PC-3 (cell line): ENCODE data around the gene ASCL5. TPM values are rescaled to one million over a fixed set of nuclear protein-coding genes. Genes with fewer than 3 reads are reported as not detected.

Experiments used
- ATAC-seq: fragments of 200-7000 bp; cut with Tn5 transposase; 2 replicates; pipeline ENCODE4 v1.9.1; 2020; ENCODE audit warnings: mild to moderate bottlenecking, moderate library complexity
- BruUV-seq: library from RNA; stranded (reverse); fragments of 400-500 nt; replicated peaks from 2 replicates; lab custom pipeline; 2021; lab: Mats Ljungman, UMichigan
- CTCF ChIA-PET: fragments of 300-600 bp; sonication (Branson Sonifier 250); formaldehyde crosslinking; loops from one replicate; lab custom pipeline; 2022; ENCODE audit warnings: antibody characterized with exemption; lab: Charles Lee
- POLR2A ChIA-PET: fragments of 300-600 bp; sonication (Branson Sonifier 250); formaldehyde crosslinking; loops from one replicate; lab custom pipeline; 2022; ENCODE audit warnings: antibody characterized with exemption; ENCODE audit not compliant: unreplicated experiment; lab: Charles Lee
- DNase-seq: peaks from one replicate; pipeline ENCODE4 v3.0.0-alpha.2; 2015
- H2AFZ ChIP-seq: fragments of 300-600 bp; sonication (generic); 2 replicates; pipeline ENCODE4 v1.6.0; 2016; ENCODE audit warnings: antibody characterized with exemption, low read length
- H3F3A ChIP-seq: fragments of 300-600 bp; sonication (generic); one replicate; pipeline ENCODE4 v1.6.0; 2017; ENCODE audit warnings: antibody characterized with exemption, low read length, control low read depth, mild to moderate bottlenecking; ENCODE audit not compliant: unreplicated experiment
- H3K27ac ChIP-seq: fragments of 300-600 bp; sonication (generic); 2 replicates; pipeline ENCODE4 v1.5.1; 2016; ENCODE audit warnings: mild to moderate bottlenecking, low read length
- H3K27me3 ChIP-seq: fragments of 300-600 bp; sonication (generic); 2 replicates; pipeline ENCODE4 v1.6.1; 2016; ENCODE audit warnings: low read length, mixed read lengths
- H3K36me3 ChIP-seq: fragments of 300-600 bp; sonication (generic); 2 replicates; pipeline ENCODE4 v1.6.1; 2016; ENCODE audit warnings: low read depth, mixed run types, low read length, mixed read lengths
- H3K4me1 ChIP-seq: fragments of 300-600 bp; sonication (generic); 2 replicates; pipeline ENCODE4 v1.5.1; 2016; ENCODE audit warnings: low read length; ENCODE audit not compliant: insufficient read depth
- H3K4me2 ChIP-seq: fragments of 300-600 bp; sonication (generic); 2 replicates; pipeline ENCODE4 v1.6.0; 2016; ENCODE audit warnings: low read length
- H3K4me3 ChIP-seq: fragments of 300-600 bp; sonication (generic); 2 replicates; pipeline ENCODE4 v1.5.1; 2016; ENCODE audit warnings: mild to moderate bottlenecking, low read length, mixed read lengths
- H3K79me2 ChIP-seq: fragments of 300-600 bp; sonication (generic); 2 replicates; pipeline ENCODE4 v1.6.1; 2017; ENCODE audit warnings: low read length, mixed read lengths
- H3K9ac ChIP-seq: fragments of 300-600 bp; sonication (generic); 2 replicates; pipeline ENCODE4 v1.6.0; 2016; ENCODE audit warnings: mild to moderate bottlenecking, low read length
- H3K9me2 ChIP-seq: fragments of 300-600 bp; sonication (generic); replicated peaks from 2 replicates; pipeline ENCODE4 v1.6.1; 2016; ENCODE audit warnings: mixed run types, low read length, mixed read lengths
- H3K9me3 ChIP-seq: fragments of 300-600 bp; sonication (generic); 2 replicates; pipeline ENCODE4 v1.6.1; 2016; ENCODE audit warnings: low read length, mixed read lengths
- H4K20me1 ChIP-seq: fragments of 300-600 bp; sonication (generic); 2 replicates; pipeline ENCODE4 v1.6.1; 2016; ENCODE audit warnings: low read length, mixed read lengths
- EZH2 ChIP-seq: fragments of 300-600 bp; sonication (generic); IDR thresholded peaks from one replicate; pipeline ENCODE4 v1.6.1; 2017; ENCODE audit warnings: antibody characterized with exemption, mild to moderate bottlenecking, low read length; ENCODE audit not compliant: unreplicated experiment
- EZH2phosphoT487 ChIP-seq: fragments of 300-600 bp; sonication (generic); IDR thresholded peaks from 2 replicates; pipeline ENCODE4 v1.6.1; 2018; ENCODE audit warnings: mild to moderate bottlenecking, antibody characterized with exemption, low read length, borderline replicate concordance
- intact Hi-C: fragments of 100-400 bp; cut with micrococcal nuclease; formaldehyde crosslinking; loops from 2 replicates; pipeline ENCODE4 v1.9.0; 2023
- total RNA-seq: library from RNA; depleted of rRNA; stranded (reverse); fragments of >200 nt; gene quantifications from 2 replicates; pipeline ENCODE4 v1.2.3, GENCODE V29; 2014
- TF ChIP-seq, protein P1 (sequence below): fragments of 300-600 bp; sonication (generic); conservative IDR thresholded peaks from 2 replicates; pipeline ENCODE4 v1.5.1; 2017; ENCODE audit warnings: antibody characterized with exemption, low read depth, mild to moderate bottlenecking, low read length

Gene ASCL5
- total RNA-seq, 1 experiment from 2014 or later = 3.1 TPM

DNA sequence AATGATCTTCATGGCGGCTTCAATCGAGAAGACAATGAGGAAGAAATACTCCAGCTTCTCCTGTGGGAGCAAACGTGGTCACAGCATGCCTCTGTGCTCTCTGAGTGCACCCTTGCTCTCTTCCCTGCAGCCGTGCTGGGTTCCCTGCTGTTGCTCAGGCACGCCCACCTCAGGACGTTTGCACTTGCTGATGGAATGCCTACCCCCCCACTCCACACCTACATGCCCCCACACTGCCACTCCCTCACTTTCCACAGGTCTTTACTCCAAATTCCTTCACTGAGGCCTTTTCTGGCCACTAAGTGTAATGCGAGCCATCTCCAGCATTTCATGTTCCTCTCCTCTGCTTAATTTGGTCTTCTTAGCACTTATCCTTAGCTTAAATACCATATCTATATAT lies 33.0 kb downstream of the ASCL5 start:
- intact Hi-C loops = no loop called here
- H3K4me1 ChIP-seq = no peaks in the 10 kb centered on the region
- no peaks in the 10 kb centered on the region for H3F3A ChIP-seq
- H3K27me3 ChIP-seq = peaks cover 66% of the 10 kb centered on the region
- no peak for DNase-seq
- H3K9me2 ChIP-seq = no peaks in the 10 kb centered on the region
- H3K9ac ChIP-seq = no peak overlapping the region
- no peaks in the 10 kb centered on the region for H3K79me2 ChIP-seq
- POLR2A ChIA-PET = no interaction called here
- no peak overlapping the region for H3K27ac ChIP-seq
- CTCF ChIA-PET = no interaction called here
- TF ChIP-seq EZH2phosphoT487 = no peak
- TF ChIP-seq, protein P1, sequence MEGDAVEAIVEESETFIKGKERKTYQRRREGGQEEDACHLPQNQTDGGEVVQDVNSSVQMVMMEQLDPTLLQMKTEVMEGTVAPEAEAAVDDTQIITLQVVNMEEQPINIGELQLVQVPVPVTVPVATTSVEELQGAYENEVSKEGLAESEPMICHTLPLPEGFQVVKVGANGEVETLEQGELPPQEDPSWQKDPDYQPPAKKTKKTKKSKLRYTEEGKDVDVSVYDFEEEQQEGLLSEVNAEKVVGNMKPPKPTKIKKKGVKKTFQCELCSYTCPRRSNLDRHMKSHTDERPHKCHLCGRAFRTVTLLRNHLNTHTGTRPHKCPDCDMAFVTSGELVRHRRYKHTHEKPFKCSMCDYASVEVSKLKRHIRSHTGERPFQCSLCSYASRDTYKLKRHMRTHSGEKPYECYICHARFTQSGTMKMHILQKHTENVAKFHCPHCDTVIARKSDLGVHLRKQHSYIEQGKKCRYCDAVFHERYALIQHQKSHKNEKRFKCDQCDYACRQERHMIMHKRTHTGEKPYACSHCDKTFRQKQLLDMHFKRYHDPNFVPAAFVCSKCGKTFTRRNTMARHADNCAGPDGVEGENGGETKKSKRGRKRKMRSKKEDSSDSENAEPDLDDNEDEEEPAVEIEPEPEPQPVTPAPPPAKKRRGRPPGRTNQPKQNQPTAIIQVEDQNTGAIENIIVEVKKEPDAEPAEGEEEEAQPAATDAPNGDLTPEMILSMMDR = no peak
- no peak for TF ChIP-seq EZH2
- H3K36me3 ChIP-seq = no peaks in the 10 kb centered on the region
- no peak overlapping the region for H2AFZ ChIP-seq
- H3K4me3 ChIP-seq = no peak overlapping the region
- ATAC-seq = no peak
- no peak overlapping the region for H3K4me2 ChIP-seq
- no TSS peak for BruUV-seq
- H4K20me1 ChIP-seq = no peaks in the 10 kb centered on the region
- H3K9me3 ChIP-seq = no peaks in the 10 kb centered on the region

DNA sequence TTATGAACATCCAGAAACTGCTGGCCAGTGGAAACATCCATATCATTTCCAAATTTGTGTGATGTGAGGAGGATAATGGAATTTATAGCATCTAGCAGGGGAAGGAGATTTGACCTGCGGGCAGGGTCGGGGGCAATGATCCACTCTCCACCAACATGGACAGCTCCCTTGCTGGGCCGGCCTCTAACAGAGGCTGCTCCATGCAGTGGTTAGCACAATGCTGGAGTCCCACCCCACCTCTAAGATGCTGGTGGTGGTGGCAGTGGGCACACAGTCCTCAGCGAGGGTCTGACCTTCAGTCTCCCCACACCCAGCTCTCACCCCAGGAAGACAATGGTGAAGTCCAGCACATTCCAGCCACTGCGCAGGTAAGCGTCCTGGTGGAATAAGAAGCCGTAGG lies 33.4 kb downstream of the ASCL5 start:
- POLR2A ChIA-PET = no interaction called here
- no peak for TF ChIP-seq EZH2
- TF ChIP-seq, protein P1 = no peak
- no peak for TF ChIP-seq EZH2phosphoT487
- no peaks in the 10 kb centered on the region for H3K79me2 ChIP-seq
- CTCF ChIA-PET = no interaction called here
- H3K9ac ChIP-seq = no peak overlapping the region
- no peaks in the 10 kb centered on the region for H3F3A ChIP-seq
- H3K9me2 ChIP-seq = no peaks in the 10 kb centered on the region
- no peak for ATAC-seq
- H3K4me3 ChIP-seq = no peak overlapping the region
- no peaks in the 10 kb centered on the region for H3K9me3 ChIP-seq
- H3K27ac ChIP-seq = no peak overlapping the region
- H3K4me1 ChIP-seq = peaks cover 3% of the 10 kb centered on the region
- no TSS peak for BruUV-seq
- no peak overlapping the region for H2AFZ ChIP-seq
- DNase-seq = no peak
- no peaks in the 10 kb centered on the region for H3K36me3 ChIP-seq
- H4K20me1 ChIP-seq = no peaks in the 10 kb centered on the region
- H3K4me2 ChIP-seq = no peak overlapping the region
- intact Hi-C loops = no loop called here
- H3K27me3 ChIP-seq = peaks cover 62% of the 10 kb centered on the region

DNA sequence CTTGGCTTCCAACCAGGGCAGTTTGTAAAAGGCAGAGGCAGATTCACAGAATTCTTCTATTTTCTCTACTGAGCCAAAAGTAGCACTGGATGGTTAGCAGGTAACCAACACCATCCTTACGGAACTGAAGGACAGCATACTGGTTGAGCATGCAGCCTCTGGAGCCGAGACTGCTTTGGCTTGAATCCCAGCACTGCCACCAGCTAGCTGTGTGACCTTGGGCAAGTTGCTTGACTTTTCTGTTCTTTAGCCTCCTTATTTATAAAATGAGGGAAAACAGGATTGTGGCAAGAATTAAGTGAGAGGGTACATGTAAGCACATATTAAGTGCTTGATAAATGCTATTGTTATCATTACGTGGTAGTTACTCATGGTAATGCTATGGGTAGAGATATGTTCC lies 34.2 kb downstream of the ASCL5 start:
- Histone ChIP-seq H3K79me2 (no peaks in the 10 kb centered on the region), H3K4me3 (no peak overlapping the region), H3K4me2 (no peak overlapping the region), H4K20me1 (no peaks in the 10 kb centered on the region), H3K9me3 (no peaks in the 10 kb centered on the region), H3K9me2 (no peaks in the 10 kb centered on the region), H3K27ac (no peak overlapping the region), H3K9ac (no peak overlapping the region), H2AFZ (no peak overlapping the region), H3K4me1 (peaks cover 11% of the 10 kb centered on the region), H3K36me3 (no peaks in the 10 kb centered on the region), H3F3A (no peaks in the 10 kb centered on the region), H3K27me3 (peaks cover 54% of the 10 kb centered on the region)
- ChIA-PET POLR2A (no interaction called here), CTCF (no interaction called here)
- DNase-seq (no peak), ATAC-seq (no peak)
- no TSS peak for BruUV-seq
- intact Hi-C loops = no loop called here
- TF ChIP-seq EZH2phosphoT487 = no peak
- no peak for TF ChIP-seq EZH2
- TF ChIP-seq, protein P1 = no peak
